GM19043 (cell line): ENCODE measurements around the gene DOCK9.

Source experiments
- ATAC-seq: cut with Tn5 transposase; IDR thresholded peaks from one replicate; pipeline ENCODE4 v1.9.1; 2021; ENCODE audit warnings: low read depth; ENCODE audit not compliant: unreplicated experiment

The DOCK9 gene

DNA sequence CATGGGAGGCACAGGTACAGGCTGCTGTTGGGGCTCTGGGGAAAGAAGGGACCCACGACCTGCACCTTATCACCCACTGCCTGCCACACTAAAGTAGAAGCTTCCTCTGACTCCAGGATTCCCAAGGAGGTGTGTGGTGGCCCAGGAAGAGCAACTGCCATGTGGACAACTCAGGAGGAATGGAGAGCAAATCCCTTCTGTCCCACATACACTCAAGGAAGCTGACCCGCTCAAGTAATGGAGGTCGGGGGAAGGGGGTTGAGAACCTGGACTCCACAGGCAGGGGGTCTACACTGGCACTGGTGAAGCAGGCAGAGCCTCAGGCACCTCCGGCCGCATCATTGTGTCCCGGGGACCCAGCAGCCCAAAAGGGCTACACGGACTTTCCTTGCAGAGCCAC, 196.0 kb downstream of the DOCK9 start:
- no peak for ATAC-seq

DNA sequence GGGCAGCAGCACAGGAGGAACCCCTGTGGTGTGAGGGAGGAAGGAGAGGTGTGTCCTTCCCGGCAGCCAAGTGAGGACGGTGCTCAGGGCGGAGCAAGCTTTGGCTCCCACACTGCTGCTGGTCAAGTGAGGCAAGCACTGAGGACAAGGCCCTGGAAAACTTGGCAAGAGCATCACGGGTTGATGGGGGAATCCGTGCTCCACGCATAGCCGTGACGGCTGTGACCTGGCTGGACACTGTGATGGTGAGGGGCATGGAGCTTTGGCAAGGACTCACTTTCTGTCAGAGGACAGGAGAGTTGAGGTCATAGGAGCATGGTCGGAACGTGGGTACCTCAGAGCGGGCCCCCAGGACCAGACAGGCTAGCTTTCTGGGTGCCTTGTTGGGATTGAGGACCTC, 196.4 kb downstream of the DOCK9 start:
- no peak for ATAC-seq

GRCh38 chr13:98781045-98781444, 196.8 kb downstream of the DOCK9 start:
- no peak for ATAC-seq

DNA sequence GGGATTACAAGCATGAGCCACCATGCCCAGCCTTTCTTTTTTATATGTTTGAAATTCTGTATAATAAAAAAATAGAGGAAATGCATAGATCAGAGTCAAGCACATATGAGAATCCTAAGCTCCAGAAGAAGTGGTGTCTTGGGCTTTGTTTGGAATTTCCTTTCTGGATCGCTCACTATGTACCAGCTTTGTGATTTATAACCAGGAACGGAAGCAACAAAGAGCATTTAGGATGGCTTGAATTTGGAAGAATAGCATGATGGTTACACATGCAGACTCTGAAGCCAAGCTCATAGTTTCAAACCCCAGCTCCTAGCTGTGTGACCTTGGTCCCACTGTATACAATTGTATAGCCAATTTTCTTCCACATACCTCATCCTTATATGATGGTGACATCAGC, 197.4 kb downstream of the DOCK9 start:
- no peak for ATAC-seq

- no peak for ATAC-seq
These were observed 198.2 kb downstream of the DOCK9 start for GRCh38 chr13:98779695-98780094.

DNA sequence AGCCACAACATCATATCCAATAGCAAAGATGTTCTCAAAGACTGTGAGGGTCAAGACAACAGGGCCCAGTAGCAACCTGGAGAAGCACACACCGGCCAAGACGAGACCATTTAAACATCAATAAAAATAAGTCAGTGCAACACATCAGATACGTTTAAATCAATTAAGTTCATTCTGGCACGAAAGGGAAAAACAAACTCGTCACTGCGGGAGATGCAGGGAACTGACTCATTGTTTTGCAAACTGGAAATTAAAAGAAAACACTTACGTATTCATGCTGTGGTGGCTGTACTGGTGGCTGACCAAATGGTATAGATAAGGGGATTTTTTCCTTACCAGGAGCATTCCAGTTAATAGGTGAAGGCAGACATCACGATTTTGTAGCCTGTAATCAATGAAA, 199.1 kb downstream of the DOCK9 start:
- no peak for ATAC-seq

DNA sequence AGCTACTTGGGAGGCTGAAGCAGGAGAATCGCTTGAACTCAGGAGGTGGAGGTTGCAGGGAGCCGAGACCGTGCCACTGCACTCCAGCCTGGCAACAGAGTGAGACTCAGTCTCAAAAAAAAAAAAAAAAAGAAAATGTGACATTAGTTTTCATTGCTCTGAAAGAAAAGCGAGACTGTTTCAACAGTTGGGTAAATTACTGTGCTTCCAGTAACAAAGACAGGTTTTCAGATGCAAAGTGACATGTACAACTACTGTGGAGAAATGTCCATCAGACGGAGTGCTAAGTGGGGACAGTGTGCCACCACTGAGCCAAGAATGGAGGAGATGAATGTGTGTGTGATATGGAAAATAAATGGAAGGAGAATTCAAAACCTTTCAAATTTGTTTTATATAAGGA, 201.2 kb downstream of the DOCK9 start:
- no peak for ATAC-seq

DNA sequence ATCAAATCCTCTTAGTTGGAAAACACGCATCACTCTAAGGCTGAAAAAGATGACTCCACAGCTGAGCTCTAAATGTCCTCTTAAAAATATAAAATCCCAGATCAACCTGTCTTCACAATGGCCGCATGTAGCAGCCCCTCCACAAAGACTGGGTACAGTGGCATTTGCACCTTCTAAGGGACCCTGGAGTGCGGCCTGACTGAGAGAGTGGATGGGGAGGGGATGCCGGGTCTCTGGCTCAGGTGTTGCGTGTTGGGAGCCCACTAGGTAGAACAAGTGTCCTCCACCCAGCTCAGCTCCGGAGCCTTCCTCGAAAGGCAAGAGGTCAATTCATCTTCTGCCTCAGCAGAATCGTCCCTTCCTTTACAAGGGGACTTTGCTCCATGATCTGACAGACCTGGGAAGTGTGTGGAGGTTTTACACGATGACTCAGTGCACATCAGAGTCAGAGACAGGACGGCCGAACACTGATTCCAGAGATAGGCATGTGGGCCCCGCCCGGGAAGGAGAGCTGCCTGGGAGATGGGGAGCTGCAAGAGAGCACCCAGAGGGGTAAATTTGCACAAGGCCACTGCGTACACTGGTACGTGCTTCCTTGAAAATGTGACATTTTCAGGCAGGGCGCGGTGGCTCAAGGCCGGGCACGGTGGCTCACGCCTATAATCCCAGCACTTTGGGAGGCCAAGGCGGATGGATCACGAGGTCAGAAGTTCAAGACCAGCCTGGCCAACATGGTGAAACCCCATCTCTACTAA, 201.8 kb downstream of the DOCK9 start:
- ATAC-seq: no peak

- ATAC-seq: no peak
These were observed 202.5 kb downstream of the DOCK9 start for GRCh38 chr13:98775386-98775785.

- ATAC-seq: no peak
These were observed 203.1 kb downstream of the DOCK9 start for GRCh38 chr13:98774776-98775175.

GRCh38 chr13:98773921-98774320, 203.9 kb downstream of the DOCK9 start:
- ATAC-seq: no peak

DNA sequence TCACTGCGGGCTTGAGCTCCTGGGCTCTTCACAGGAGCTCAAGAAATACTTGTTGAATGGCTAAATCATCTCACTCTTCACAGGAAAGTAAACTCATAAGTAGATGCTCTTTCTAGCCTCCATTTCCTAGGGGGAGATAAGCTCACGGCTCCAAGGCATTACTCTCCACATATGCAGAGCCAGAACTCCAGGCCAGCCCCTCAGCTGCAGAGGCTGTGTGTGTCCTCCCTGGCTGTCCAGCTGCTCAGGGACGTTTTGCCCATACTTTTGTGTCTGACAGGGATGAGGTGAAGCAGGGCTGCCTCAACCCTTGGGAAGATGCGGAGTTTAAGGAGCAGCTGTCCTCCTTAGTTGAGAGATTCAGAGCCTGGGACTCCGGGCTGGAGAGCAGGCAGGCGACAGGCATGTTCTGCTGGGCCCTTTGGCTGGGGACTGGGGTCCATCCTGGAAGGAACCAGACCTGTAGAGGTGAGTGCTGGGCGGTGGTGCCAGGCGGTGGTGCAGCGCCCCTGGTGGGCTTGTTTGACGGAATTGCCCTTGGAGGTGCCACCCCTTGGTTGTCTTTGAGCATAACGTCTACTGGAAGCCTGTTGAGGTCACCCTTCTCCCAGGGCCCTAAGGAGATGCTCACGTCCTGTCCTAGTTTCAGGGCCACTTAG, 204.9 kb downstream of the DOCK9 start:
- no peak for ATAC-seq

GRCh38 chr13:98771838-98772611, 205.8 kb downstream of the DOCK9 start:
- ATAC-seq: no peak

- ATAC-seq: no peak
These were observed 208.1 kb downstream of the DOCK9 start for GRCh38 chr13:98769736-98770135.

GRCh38 chr13:98768522-98768921, 209.3 kb downstream of the DOCK9 start:
- ATAC-seq: no peak

- ATAC-seq: no peak
These were observed 211.2 kb downstream of the DOCK9 start for GRCh38 chr13:98766697-98767096.

DNA sequence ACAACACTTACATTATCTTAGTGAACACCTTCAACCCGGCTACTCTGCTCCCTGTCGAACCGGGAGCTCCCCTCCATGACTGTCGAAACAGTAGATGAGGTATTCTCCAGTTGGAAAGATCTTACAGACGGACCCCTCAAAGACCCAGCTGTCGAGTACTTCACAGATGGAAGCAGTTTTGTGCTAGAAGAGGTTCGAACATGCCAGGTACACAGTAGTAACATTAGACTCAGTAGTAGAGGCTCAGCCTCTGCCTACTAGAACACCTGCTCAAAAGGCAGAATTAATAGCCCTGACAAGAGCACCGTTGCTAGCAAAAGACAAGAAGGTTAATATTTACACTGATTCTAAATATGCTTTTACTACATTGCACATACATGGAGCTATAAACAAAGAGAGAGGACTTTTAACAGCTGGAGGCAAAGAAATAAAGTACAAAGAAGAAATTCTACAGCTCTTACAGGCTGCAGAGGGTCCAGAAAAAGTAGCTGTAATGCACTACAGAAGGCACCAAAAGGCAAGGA, 211.8 kb downstream of the DOCK9 start:
- no peak for ATAC-seq

- no peak for ATAC-seq
These were observed 215.8 kb downstream of the DOCK9 start for GRCh38 chr13:98761986-98762616.

GRCh38 chr13:98761126-98761985, 216.5 kb downstream of the DOCK9 start:
- no peak for ATAC-seq

DNA sequence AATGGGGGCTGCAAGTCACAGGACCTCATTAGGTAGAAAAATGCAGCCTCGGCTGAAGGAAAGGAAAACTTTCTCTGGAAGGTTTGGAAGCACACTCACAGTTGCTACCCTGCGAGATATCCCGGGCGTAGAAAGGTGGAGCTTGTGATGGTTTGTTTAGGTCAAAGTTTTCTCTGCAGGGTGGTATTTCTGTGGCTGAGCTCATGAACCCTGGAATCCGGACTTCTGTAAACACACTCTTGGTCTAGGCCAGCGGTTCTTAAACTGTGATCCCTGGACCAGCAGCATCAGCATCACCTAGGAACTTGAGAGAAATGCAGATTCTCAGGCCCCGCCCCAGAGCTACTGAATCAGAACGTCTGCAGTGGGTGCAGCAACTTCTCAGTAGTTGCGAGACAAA, 222.1 kb downstream of the DOCK9 start:
- ATAC-seq: no peak
